ENCODE data around the gene DNAJC6.
"Not testable (repeated sequence)": the region's sequence is repeated elsewhere in the genome, so short reads cannot be mapped to it uniquely, and the experiment has no call there.

DNAJC6 gene

DNA sequence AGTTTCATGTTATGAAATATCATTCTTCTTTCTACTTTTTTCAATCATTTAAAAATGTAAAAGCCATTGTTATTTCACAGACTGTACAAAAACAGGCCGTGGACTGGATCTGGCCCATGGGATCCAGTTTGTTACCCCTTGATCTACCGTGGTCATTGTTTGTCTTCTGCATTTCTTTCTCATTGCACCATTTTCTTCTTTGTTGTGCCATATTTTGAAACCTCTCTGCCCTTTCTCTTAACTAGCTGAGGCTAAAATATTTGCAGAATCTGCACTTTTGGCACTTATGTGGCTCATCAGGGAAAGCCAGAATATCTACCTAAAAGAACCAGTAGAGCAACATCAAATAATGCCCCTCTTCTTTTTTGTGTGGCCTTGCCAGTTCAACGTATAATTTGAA, 50.5 kb downstream of the DNAJC6 start:
- DNase-seq: no peak

DNA sequence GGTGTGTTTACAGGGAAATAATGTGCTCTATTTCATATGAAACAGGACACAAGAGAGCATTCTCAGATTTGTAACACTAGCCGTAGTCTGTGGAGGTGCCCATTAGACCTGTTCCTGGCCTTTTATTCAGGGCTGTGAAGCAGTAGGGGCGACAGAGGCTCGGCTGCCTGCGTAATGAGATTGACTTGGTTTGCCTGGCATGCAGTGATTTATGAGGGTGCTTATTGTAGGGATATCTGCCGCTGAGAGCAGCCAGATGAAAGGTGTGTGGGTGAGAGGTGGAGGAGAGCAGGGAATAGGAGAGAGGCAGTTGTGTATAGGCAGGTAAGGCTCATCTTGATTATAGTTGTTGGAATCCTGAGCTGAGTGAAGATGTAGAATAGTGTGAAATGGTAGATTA, 51.3 kb downstream of the DNAJC6 start:
- no peak for DNase-seq

DNA sequence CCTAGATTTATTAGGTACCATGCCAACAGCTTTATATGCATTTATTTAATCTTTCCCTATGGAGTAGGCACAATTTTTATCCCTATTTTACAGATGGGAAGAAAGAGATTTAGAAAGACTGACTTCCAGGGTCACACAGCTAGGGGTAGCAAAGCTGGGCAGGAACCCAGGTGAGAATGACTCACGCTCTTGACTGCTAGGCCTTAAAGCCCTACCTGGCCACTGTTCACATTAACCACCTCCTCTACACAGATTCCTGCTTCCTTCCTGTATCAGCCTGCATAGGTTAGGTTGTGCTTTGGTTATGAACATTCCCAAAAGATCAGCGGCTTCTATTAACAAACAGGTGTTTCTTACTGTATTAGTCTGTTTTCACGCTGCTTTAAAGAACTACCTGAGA, 53.2 kb downstream of the DNAJC6 start:
- DNase-seq: no peak

DNA sequence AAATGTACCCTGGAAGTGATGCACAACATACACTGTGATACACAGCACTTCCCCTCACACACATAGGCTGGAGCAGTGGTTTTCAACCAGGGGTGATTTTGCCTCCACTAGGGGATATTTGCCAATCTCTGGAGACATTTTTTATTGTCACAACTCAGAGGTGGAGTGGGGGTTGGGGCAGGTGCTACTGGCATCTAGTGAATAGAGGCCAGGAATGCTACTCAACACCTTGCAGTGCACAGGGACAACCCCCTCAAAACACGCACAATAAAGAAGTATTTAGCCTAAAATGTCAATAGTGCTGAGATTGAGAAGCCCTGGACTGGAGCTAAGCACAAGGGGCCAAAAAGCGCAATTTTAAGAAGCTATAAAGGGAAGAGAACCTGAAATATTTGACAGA, 54.1 kb downstream of the DNAJC6 start:
- DNase-seq: no peak

DNA sequence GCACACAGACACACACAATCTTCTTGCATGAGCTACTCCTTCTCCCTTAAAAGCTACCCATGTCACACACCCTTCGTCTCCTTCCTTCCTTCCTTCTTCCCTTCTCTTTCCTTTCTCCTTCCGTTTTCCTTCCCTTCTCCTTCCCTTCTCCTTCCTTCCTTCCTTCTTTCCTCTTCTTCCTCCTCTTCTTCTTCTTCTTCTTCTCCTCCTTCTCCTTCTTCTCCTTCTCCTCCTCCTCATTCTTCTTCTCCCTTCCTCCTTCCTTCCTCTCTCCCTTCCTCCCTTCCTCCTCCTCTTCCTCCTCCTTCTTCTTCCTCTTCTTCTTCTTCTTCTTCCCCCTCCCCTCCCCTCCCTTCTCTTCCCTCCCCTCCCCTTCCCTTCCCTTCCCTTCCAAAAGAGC, 59.1 kb downstream of the DNAJC6 start:
- DNase-seq: no peak

DNA sequence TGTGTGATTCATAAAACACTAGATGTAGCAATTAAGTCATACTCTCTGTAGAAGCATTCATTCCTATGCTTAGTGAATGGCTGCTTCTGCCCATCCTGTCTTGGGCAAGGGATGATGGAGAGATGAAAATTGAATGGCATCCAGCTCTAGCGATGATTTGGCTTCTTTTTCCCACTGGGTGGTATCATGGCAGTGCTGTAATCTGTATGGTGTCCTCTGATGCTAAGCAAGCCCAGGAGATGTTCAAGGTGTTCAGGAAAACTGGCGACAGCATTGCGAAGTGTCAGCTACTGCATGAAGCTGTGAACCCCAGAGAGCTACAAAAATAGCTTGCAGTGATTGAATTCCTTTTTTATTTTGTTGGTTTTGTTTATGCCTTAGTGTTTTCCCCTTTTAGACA, 62.2 kb downstream of the DNAJC6 start:
- DNase-seq: no peak

DNA sequence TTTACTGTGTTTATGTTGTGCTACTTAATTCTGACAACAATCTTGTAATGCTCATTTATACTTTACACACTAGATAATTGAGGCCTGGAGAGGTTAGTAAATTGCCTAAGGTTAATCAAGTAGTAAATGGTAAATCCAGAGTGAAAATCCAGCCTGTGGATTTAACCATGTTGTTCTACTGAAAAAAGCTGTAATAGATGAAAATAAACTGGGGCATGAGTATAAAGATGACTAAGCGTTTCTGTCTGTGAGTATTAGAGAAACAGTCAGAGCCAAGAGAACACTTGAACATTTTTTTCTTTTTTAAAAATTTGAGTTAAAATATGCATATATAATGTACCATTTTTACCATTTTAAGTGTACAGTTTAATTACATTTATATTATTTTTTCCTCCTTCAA, 63.2 kb downstream of the DNAJC6 start:
- no peak for DNase-seq

DNA sequence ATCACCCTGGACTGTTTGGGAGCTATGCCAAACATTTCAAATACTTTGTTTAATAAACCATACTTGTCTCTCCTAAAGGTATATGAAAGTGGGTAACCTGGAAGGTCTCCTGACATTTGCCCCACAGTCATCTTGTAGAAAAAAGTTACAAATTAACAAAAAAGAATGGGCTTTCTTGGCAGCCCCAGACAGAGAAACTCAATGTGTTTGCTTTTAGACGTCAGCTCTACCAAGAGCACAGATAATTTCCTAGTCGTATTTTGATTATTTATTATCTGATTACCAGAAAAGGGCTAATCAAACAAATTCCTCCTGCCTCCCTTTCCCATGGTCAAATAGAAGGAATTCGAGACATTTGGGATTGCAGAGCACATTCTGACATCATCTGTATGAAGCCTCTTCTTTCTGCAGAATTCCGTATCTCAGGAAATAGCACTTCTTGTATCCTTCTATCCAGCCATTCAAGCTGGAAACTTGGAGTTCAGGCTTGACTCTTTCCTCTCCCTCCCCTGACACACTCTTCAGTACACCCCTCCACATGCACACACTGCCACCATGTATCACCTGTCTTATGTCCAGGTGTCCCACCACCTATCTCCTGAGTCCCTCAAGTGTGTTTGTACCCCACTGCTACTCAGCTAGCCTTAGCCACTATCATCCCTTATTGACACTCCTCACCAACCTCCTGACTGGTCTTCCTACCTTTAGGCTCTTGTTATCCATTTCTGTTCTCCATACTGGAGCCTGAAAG, 68.3 kb downstream of the DNAJC6 start:
- DNase-seq: no peak

DNA sequence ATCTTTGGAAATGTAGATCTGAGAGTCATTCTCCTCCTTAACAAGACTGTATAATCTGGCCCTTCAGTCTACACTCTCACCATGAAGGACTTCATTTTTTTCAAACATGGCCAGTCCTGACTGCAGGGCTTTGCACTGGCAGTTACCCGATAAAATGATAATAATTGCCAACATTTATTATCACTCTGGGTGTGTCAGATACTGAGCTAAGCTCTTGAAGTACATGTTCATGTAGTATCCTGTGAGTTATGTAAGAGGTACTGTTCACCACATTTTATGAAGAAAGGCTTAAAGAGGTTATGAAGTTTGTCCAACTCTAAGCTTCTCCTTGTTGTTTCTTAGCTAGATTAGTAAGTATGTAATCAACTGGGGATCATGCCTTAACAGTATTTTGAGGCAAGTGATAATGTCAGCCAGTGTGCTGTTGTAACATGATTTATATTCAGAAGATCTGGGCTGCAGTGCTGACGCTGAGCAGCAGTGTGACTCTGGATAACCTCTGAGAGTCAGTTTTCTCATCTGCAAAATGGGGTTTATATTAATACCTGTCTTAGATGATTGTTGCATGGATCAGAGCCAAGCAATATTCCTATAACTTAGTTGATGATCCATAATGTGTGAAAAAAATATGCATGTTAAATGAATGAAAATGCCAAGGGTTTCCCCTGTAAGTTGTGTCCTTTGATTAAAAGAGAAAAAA, 69.1 kb downstream of the DNAJC6 start:
- no peak for DNase-seq

DNA sequence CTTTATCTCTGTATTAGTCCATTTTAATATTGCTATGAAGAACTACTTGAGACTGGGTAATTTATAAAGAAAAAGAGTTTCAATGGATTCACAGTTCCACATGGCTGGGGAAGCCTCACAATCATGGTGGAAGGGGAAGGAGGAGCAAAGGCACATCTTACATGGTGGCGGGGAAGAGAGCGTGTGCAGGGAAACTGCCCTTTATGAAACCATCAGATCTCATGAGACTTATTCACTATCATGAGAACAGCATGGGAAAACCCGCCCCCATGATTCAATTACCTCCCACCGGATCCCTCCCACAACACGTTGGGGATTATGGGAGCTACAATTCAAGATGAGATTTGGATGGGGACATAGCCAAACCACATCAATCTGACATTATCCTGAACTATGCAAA, 75.1 kb downstream of the DNAJC6 start:
- DNase-seq: not testable (repeated sequence)

DNA sequence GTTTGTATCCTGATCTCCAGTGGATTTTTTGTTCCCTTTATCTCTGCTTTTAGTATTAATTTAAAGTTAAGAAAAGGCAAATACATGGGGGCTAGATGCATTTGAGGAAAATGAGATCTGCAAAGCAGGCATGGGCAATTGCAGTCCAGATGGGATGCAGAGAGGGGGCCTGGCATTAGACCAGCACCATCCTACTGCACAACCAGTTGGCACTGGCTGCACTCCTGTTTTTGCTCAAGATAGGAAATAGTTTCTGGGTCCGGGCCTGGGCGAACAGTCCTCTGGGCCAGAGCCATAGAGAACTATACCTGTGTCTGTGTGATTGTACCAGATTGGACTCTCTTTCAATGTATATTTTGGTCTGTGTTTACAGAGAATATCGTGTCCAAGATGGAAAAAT, 77.1 kb downstream of the DNAJC6 start:
- DNase-seq: no peak

DNA sequence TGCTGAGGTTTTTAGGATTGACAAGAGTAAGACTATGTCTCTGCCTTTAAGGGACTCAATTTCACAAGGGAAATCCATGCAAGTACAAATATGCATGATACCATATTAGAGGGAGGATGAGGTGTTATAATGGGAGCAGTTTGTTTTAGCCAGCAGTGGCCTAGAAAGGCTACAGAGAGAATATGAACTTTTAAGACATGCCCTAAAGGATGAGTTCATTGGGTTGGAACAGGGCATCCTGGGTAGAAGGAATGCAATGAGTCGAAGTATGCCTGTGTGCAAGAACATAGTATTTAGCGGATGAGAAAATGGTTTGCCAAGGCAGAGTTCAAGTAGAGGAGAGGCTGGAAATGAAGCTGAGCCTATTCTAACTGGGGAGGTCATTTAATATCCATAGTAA, 78.5 kb downstream of the DNAJC6 start:
- DNase-seq: no peak

DNA sequence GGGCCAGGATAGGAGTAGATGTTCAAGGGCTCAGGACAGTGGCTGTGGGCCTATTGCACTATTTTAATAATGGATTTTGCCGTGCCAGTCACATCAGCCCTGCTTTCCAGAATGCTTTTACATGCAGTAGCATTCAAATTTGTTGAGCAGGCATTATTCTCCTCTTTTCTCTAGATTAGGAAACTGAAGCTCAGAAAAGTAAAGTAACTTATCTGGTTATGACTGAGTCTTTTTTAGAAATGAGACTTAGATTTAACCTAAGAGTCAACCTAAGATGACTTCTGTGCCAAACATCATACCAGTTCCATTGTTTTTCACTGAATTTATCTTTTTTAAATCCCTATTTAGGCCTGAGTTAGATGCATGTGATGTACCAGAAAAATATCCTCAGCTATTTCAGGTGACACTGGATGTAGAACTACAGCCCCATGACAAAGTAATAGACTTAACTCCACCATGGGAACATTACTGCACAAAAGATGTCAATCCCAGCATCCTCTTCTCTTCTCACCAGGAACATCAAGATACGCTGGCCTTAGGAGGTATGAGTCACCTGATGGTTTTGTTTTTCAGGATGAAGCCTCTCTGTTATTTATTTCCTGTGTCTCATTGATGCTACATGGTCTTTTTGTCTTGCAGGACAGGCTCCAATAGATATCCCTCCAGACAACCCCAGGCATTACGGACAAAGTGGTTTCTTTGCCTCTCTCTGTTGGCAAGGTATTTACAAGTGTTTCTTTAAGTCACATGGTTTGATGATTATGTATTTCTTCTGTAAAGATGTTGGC, 79.8 kb downstream of the DNAJC6 start:
- no peak for DNase-seq

DNA sequence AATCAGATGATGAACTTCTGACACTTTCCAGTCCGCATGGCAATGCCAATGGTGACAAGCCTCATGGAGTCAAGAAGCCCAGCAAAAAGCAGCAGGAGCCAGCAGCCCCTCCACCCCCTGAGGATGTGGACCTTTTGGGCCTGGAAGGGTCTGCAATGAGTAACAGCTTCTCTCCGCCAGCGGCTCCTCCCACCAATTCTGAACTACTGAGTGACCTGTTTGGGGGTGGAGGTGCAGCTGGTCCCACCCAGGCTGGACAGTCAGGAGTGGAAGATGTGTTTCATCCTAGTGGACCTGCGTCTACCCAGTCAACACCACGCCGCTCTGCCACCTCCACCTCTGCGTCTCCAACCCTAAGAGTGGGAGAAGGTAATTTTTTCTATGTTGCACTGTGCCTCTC, 83.2 kb downstream of the DNAJC6 start:
- DNase-seq: no peak

DNA sequence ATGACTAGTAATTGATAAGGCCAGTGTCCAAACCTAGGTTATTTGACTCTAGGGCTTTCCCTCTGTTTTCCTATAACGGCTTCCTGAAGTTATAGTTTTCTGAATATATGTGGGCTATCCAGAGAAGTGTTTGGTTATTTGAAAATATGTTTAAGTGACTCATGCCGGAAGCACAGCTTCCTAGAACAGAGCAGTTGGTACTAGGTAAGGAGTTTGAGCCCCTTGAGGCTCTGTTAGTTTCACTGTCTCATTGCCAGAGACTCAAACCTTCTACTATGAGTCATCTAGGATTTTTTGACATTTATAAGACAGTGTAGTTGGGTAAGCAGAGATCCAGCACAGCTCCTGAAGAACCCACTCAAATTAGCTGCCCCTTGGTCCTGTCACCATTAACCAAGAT, 84.0 kb downstream of the DNAJC6 start:
- DNase-seq: no peak

DNA sequence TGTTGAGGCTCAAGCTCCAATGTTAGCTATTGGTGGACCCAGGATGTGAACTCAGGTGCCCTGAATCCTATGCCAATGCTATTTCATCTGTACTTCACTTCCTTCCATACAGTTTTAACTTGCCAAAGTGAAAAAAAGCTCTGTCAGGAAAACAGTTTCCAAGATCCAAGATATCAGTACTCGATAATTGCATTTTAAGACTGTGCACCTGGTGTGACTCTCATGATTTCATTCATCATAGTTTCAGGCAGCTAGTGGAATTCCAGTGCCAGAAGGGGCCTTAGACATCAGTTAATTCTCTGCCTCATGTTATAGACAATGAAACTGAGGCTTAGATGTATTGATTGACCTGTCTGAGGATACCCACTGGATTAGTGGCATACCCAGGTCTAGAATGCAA, 84.6 kb downstream of the DNAJC6 start:
- no peak for DNase-seq

DNA sequence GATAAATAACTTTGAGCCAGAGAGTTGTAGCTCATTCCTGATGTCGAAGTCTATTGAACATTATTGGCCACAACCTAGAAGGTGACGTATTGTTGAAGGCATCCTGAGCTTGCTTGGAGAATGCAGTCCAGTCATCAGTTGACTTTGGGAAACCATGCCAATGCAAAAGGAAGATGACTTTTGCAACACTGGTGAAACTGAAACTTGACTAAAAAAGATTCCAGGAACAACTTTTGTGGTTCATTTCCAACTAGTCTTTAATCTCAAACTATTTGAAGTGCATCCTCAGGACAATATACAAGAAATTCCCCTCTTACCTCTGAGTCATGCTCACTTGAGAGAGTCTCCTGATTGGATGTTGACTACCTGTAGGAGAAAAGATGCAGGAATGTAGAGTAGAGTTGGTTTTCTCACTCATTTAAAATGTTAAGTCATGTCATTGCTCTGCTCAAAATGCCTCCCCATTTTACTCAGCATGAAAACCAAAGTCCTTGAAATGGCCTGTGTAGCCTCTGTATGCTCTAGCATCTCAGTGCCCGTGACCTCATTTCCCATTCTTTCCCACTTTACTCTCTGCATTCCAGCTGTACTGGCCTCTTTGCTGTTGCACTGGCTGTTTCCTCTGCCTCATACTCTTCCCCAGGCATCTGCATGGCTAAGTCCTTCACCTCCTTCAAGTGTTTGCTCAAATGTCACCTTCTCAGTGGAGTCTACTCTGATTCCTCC, 86.7 kb downstream of the DNAJC6 start:
- DNase-seq: no peak

DNA sequence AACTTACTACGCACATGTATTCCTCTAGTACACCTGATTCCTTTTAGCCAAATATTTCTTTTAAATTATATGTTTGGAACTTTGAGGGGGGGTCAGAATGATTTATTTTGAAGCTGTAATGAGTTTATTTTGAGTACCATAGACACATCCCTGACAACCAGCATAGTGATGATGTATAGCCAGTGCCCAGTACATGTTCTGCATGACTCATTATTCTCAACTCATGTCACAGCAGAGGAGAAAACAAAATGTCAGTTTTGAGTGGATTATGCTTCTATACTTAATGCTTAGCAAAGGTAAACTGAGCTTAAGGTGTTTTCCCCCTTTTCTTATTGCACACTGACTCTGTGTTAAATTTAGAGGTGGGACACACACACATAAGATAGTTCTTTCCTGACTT, 88.7 kb downstream of the DNAJC6 start:
- DNase-seq: no peak

DNA sequence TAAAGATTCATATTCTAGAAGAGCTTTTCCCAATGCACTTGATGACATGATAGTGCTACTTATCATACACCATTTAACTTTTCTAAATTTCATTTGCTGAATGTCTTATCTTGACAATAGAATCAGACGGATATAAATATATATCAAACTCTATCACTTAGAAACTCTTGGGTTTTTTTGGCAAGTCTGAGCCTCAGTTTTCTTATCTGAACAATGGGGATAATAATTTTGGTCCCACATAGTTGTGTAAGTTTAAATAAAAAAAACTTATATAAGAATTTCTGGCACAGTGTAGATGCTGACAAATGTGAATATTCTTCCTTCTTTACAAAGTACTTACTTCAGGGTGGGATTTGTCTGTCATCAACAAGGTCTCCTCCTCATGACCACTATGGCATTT, 89.7 kb downstream of the DNAJC6 start:
- no peak for DNase-seq

DNA sequence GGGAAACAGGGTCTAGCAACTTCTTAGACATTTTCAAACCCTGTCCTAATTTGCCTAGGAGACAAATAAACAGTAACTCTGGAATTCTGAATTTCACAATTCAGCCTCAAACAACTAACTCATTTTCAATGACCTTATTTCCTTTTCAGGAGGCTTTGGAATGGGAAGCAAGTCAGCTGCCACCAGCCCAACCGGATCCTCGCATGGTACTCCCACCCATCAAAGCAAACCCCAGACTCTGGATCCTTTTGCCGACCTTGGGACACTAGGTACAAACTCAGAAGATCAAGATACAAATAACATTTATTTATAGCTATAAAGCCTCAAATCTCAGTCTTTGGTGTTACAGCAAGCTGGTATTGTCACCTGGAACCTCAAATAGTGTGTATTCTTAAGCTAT, 92.3 kb downstream of the DNAJC6 start:
- DNase-seq: no peak

DNA sequence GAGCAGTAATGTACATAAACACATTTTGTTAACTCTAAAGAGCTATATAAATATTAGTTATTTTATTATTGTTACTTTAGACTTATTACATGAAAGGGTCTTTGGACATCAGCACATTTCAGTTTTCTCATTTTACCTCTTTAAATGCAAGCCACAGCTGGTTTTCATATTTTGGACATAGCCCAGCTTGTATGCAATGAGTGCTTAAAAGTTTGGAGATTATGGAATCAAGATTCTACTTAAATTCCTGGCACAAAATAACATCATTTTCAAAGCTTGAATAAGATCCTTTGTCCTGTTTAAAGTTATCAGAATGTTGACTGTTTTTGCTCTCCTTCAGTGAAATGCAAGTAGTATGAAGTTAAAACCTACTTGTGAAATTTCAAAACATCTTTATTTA, 95.6 kb downstream of the DNAJC6 start:
- no peak for DNase-seq

DNA sequence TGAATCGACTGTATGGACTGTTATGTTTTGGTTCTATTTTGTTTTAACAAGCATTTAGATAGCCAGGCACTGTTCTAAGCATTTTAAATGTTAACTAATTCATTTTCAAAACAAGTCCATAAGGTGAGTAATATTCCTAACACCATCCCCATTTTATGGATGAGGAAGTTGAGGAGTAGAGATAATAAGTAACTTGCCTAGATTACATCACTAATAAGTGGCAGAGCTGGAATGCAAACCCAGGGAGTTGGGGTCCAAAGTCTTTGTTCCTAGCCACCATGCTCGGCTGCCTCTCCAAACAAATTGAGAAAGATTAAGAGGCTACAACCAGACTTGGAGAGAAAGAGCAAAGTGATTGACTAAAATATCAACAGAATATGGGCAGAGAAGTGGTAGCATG, 98.5 kb downstream of the DNAJC6 start:
- no peak for DNase-seq

DNA sequence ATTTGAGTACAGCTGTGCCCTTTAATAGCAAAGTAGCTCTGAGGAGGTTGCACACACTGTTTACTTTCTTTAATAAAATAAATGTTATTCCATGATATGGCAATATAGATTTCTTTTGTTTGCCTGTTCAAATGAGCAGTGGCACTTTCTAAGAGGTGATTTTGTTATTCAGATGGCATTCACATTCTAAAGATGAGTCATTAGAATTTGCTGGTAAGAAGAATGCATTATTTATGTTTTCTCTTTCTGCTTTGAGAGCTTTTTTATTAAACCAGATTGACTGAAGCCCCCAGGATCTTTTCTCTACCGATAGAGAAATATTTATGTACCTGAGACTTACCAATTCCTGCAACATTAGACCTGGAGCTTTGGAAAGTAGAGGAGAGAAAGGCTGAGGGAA, 100.0 kb downstream of the DNAJC6 start:
- DNase-seq: no peak

Measured in activated gamma-delta T cell (primary cell).